ENCODE results near the gene TMSB4X. TPM values are rescaled to one million over a fixed set of nuclear protein-coding genes. Genes with fewer than 3 reads are reported as not detected.

TMSB4X gene
- total RNA-seq, result 1,000 to 10,000 TPM; 2,646 to 6,090 (median 4,792) TPM

- peak within 1 kb of the TSS; percentile 95 to 98 (median 96) for H3K27ac ChIP-seq
- TF ChIP-seq POLR2AphosphoS5 (IDR thresholded peaks at IDR 0.05) (peak; percentile 99), EP300 (IDR thresholded peaks at IDR 0.05) (peak in 1 of 4 donors; percentile 91), POLR2A (IDR thresholded peaks at IDR 0.05) (peak; percentile 89 to 99 (median 98))
- TF ChIP-seq, protein P1, sequence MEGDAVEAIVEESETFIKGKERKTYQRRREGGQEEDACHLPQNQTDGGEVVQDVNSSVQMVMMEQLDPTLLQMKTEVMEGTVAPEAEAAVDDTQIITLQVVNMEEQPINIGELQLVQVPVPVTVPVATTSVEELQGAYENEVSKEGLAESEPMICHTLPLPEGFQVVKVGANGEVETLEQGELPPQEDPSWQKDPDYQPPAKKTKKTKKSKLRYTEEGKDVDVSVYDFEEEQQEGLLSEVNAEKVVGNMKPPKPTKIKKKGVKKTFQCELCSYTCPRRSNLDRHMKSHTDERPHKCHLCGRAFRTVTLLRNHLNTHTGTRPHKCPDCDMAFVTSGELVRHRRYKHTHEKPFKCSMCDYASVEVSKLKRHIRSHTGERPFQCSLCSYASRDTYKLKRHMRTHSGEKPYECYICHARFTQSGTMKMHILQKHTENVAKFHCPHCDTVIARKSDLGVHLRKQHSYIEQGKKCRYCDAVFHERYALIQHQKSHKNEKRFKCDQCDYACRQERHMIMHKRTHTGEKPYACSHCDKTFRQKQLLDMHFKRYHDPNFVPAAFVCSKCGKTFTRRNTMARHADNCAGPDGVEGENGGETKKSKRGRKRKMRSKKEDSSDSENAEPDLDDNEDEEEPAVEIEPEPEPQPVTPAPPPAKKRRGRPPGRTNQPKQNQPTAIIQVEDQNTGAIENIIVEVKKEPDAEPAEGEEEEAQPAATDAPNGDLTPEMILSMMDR (IDR thresholded peaks at IDR 0.05), result no peak
- peak within 1 kb of the TSS; percentile 50 to 78 (median 63) for H3K4me3 ChIP-seq
- no peaks in the 10 kb centered on the region for H3K9me3 ChIP-seq
- H3K27me3 ChIP-seq, result no peaks in the 10 kb centered on the region
- H3K4me1 ChIP-seq, result peaks cover 3 to 12% (median 7%) of the 10 kb centered on the region in 4 donors
- WGBS, 2 donors, result 0 to 25% methylated on average over 15 to 60 of the region's 60 CpGs
- peak; percentile 89 to 94 for ATAC-seq (ENCODE audit: low FRiP score in 2 of 2)
- peaks cover 0 to 15% (median 1%) of the 10 kb centered on the region in 4 donors for H3K36me3 ChIP-seq
- DNase-seq, result peak; percentile 81 to 96
Measured at GRCh38 chrX:12974796-12975669, at the start of gene TMSB4X. Gene TMSB4X (plus strand): TSS chrX:12975110.

DNA sequence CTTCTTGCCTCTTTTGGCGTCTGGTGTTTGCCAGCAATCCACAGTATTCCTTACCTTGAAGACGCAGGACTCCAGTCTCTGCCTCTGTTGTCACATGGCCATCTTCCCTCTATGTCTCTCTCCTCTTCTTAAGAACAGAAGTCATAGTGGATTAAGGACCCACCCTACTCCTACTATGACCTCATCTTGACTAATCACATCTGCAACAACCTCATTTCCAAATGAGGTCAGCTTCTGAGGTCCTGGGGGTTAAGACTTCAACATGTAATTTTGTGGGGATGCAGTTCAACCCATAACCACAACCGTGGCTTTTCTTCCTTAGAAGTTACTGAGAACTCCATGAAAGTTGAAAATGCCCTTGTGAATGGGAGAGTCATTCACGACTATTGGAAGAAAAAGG, 45.2 kb upstream of the TMSB4X start:
- ATAC-seq (ENCODE audit: low FRiP score in 2 of 2) (peak in 1 of 2 donors; percentile 74), DNase-seq (no peak)
- TF ChIP-seq POLR2AphosphoS5 (IDR thresholded peaks at IDR 0.05) (no peak), EP300 (IDR thresholded peaks at IDR 0.05) (no peak), POLR2A (IDR thresholded peaks at IDR 0.05) (no peak)
- TF ChIP-seq, protein P1 (IDR thresholded peaks at IDR 0.05), result no peak
- Histone ChIP-seq H3K9me3 (no peaks in the 10 kb centered on the region), H3K27ac (no peak overlapping the region), H3K27me3 (no peaks in the 10 kb centered on the region), H3K4me3 (no peak overlapping the region), H3K4me1 (no peaks in the 10 kb centered on the region), H3K36me3 (no peaks in the 10 kb centered on the region)
- 76 to 92% methylated on average over 4 of the region's 4 CpGs for WGBS, 2 donors

- Histone ChIP-seq H3K27me3 (no peaks in the 10 kb centered on the region), H3K36me3 (no peaks in the 10 kb centered on the region), H3K4me3 (no peak overlapping the region), H3K27ac (no peak overlapping the region), H3K9me3 (no peaks in the 10 kb centered on the region), H3K4me1 (no peaks in the 10 kb centered on the region)
- DNase-seq (no peak), ATAC-seq (ENCODE audit: low FRiP score in 2 of 2) (no peak)
- WGBS, 2 donors, result 75 to 94% methylated on average over 2 of the region's 2 CpGs
- TF ChIP-seq POLR2A (IDR thresholded peaks at IDR 0.05) (no peak), EP300 (IDR thresholded peaks at IDR 0.05) (no peak), POLR2AphosphoS5 (IDR thresholded peaks at IDR 0.05) (no peak)
- TF ChIP-seq, protein P1 (IDR thresholded peaks at IDR 0.05), result no peak
Measured at GRCh38 chrX:12930150-12930549, 44.8 kb upstream of the TMSB4X start.

- TF ChIP-seq EP300 (IDR thresholded peaks at IDR 0.05) (no peak), POLR2A (IDR thresholded peaks at IDR 0.05) (no peak), POLR2AphosphoS5 (IDR thresholded peaks at IDR 0.05) (no peak)
- TF ChIP-seq, protein P1 (IDR thresholded peaks at IDR 0.05), result no peak
- ATAC-seq (ENCODE audit: low FRiP score in 2 of 2) (no peak), DNase-seq (no peak)
- H3K4me3 ChIP-seq, result no peak overlapping the region
- H3K27ac ChIP-seq, result no peak overlapping the region
- H3K9me3 ChIP-seq, result no peaks in the 10 kb centered on the region
- WGBS, 2 donors, result 88 to 97% methylated on average over 1 of the region's 1 CpG
- no peaks in the 10 kb centered on the region for H3K4me1 ChIP-seq
- no peaks in the 10 kb centered on the region for H3K27me3 ChIP-seq
- H3K36me3 ChIP-seq, result no peaks in the 10 kb centered on the region
Measured at GRCh38 chrX:12932244-12932643, 42.7 kb upstream of the TMSB4X start.
